Keratinocyte (primary cell): Measurements from ENCODE around the gene MAPK14.

ENCODE experiments used
- CTCF ChIP-seq, 3 experiments: IDR thresholded peaks in 1 of 3; conservative IDR thresholded peaks in 1 of 3; optimal IDR thresholded peaks in 1 of 3; 2 replicates in 2 of 3; 3 replicates in 1 of 3; pipeline versions ENCODE3 to v1.5.1; 2011; ENCODE audit warnings: low read length in 3 of 3, mild to moderate bottlenecking in 3 of 3, moderate library complexity in 2 of 3, control low read depth in 1 of 3, inconsistent platforms in 1 of 3; ENCODE audit not compliant: insufficient read depth in 2 of 3; ENCODE audit errors: extremely low read depth in 1 of 3
- EZH2 ChIP-seq: IDR thresholded peaks from one replicate; pipeline ENCODE4 v1.6.1; 2012; ENCODE audit warnings: inconsistent platforms, mild to moderate bottlenecking, low read length, moderate library complexity

DNA sequence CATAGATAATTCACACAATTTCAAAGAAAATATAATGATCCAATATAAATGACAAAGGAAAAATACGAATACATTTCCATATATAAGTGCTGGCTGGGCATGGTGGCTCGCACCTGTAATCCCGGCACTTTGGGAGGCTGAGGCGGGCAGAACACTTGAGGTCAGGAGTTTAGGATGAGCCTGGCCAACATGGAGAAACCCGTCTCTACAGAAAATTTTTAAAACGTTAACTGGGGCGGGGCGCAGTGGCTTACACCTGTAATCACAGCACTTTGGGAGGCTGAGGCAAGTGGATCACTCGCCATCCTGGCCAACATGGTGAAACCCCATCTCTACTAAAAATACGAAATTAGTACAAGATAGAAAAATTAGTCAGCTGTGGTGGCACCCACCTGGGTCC, 87.8 kb downstream of the MAPK14 start:
- no peak for TF ChIP-seq CTCF (optimal IDR thresholded peaks at IDR 0.05 in 1 of 3, IDR thresholded peaks at IDR 0.05 in 1 of 3, conservative IDR thresholded peaks at IDR 0.05 in 1 of 3; ENCODE audit: extremely low read depth in 1 of 3, insufficient read depth in 2 of 3, low read length in 3 of 3)
- no peak for TF ChIP-seq EZH2
